HG03460 (cell line): ENCODE measurements around the gene FURIN.
"Not testable (repeated sequence)": the region's sequence is repeated elsewhere in the genome, so short reads cannot be mapped to it uniquely, and the experiment has no call there.

Experiments used
- ATAC-seq: cut with Tn5 transposase; IDR thresholded peaks from one replicate; pipeline ENCODE4 v1.9.1; 2021; ENCODE audit not compliant: unreplicated experiment

Gene FURIN

GRCh38 chr15:90881978-90882721, 13.8 kb downstream of the FURIN start:
- no peak for ATAC-seq

- no peak for ATAC-seq
These were observed 14.6 kb downstream of the FURIN start for GRCh38 chr15:90882781-90883525.

- no peak for ATAC-seq
These were observed 15.2 kb downstream of the FURIN start for GRCh38 chr15:90883526-90883975.

- ATAC-seq = peak; percentile 34
These were observed 15.8 kb downstream of the FURIN start, which contains the start of gene FES for GRCh38 chr15:90883976-90884718. FES (plus strand) TSS chr15:90884504; CDS start chr15:90885046, 542 bp downstream.

GRCh38 chr15:90884719-90885431, 16.5 kb downstream of the FURIN start:
- peak; percentile 1 for ATAC-seq

GRCh38 chr15:90885432-90886290, 17.3 kb downstream of the FURIN start:
- peak; percentile 54 for ATAC-seq

- ATAC-seq = no peak
These were observed 17.9 kb downstream of the FURIN start for GRCh38 chr15:90886291-90886614.

- ATAC-seq = no peak
These were observed 18.7 kb downstream of the FURIN start for GRCh38 chr15:90887037-90887481.

GRCh38 chr15:90889313-90889730, 20.9 kb downstream of the FURIN start:
- no peak for ATAC-seq

- ATAC-seq = no peak
These were observed 21.5 kb downstream of the FURIN start for GRCh38 chr15:90889736-90890456.

GRCh38 chr15:90890839-90891238, 22.5 kb downstream of the FURIN start:
- ATAC-seq = no peak

- no peak for ATAC-seq
These were observed 23.1 kb downstream of the FURIN start for GRCh38 chr15:90891346-90891949.

GRCh38 chr15:90892023-90892422, 23.6 kb downstream of the FURIN start:
- no peak for ATAC-seq

- no peak for ATAC-seq
These were observed 24.2 kb downstream of the FURIN start for GRCh38 chr15:90892498-90893174.

GRCh38 chr15:90893175-90894090, 25.0 kb downstream of the FURIN start:
- no peak for ATAC-seq

- no peak for ATAC-seq
These were observed 27.3 kb downstream of the FURIN start for GRCh38 chr15:90895571-90896117.

GRCh38 chr15:90897131-90897655, 28.8 kb downstream of the FURIN start:
- ATAC-seq = not testable (repeated sequence)
